Activated CD8-positive, alpha-beta memory T cell treated with anti-CD3 and anti-CD28 coated beads for 24 hours (primary cell): ENCODE measurements around the gene ZNF33A.
"Not testable (repeated sequence)": the region's sequence is repeated elsewhere in the genome, so short reads cannot be mapped to it uniquely, and the experiment has no call there.

Experiments used
- DNase-seq: peaks from one replicate; pipeline ENCODE4 v3.0.0-alpha.2; 2020

Gene ZNF33A

DNA sequence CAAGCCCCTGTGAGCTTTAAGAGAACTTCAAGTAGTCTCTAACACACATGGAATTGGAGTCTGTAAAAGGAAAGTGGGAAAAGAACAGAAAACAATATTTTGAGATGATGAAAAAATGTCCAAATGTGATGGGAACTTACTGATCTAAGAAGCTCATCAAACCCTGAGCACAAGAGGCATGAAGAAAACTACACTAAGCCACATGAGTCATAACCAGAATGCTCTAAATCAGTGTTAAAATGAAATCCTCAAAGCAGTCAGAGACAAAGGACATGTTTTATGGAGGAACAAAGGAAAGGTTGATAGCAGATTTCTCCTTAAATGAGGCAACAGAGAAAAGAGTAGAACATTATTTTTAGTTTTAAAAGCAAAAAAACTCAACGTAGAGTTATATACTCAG lies 37.2 kb downstream of the ZNF33A start:
- no peak for DNase-seq

DNA sequence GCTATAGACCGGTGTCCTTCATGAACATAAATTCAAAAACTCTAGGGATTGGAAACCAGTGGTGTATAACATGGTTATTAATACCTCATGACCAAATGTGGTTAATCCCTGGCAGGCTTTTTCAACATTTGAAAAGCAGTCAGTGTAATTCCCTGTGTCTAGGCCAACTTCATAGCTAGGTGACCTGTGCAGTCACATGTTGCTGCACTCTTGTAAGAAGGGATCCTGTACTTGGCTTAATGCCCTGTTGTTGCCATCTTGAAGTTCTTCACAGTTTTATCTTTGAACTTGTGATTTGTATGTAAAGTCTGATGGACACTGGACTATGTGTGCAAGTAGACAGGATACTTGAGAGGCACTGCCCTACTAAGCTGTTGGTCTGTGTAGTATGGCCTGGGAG lies 39.7 kb downstream of the ZNF33A start:
- no peak for DNase-seq

DNA sequence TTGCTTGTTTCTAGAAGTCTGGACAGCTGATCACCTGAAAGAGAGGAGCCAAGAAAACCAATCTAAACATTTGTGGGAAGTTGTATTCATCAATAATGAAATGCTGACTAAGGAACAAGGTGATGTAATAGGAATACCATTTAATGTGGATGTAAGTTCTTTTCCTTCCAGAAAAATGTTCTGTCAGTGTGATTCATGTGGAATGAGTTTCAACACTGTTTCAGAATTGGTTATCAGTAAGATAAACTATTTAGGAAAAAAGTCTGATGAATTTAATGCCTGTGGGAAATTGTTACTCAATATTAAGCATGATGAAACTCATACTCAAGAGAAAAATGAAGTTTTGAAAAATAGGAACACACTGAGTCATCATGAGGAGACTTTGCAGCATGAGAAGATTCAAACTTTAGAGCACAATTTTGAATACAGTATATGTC lies 43.9 kb downstream of the ZNF33A start:
- no peak for DNase-seq

DNA sequence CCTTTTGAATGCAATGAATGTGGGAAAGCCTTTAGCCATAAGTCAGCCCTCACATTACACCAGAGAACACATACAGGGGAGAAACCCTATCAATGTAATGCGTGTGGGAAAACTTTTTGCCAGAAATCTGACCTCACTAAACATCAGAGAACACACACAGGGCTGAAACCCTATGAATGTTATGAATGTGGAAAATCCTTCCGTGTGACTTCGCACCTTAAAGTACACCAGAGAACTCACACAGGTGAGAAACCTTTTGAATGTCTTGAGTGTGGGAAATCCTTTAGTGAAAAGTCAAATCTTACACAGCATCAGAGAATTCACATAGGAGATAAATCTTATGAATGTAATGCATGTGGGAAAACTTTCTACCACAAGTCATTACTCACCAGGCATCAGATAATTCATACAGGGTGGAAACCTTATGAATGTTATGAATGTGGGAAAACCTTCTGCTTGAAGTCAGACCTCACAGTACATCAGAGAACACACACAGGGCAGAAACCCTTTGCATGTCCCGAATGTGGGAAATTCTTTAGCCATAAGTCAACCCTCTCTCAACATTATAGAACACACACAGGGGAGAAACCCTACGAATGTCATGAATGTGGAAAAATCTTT lies 44.9 kb downstream of the ZNF33A start:
- DNase-seq, result not testable (repeated sequence)

DNA sequence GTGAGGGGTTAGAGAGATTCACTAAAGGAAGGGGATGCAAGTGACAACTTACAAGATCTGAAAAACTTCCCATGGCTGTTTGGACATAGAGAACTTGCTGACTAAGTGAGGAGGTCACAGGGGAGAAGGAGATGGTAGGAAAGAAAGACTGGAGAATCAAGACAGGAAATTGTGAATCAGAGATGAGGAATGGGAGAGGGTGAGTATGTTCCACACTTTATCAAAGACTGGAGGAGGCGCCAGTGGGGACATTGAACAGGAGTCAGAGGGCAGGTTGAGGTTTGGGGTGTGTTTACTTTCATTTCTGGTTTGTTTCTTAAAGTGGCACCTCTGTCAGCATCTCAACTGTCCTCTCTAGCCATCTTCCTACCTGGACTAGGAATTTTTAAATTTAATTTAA lies 59.2 kb downstream of the ZNF33A start:
- DNase-seq, result not testable (repeated sequence)

DNA sequence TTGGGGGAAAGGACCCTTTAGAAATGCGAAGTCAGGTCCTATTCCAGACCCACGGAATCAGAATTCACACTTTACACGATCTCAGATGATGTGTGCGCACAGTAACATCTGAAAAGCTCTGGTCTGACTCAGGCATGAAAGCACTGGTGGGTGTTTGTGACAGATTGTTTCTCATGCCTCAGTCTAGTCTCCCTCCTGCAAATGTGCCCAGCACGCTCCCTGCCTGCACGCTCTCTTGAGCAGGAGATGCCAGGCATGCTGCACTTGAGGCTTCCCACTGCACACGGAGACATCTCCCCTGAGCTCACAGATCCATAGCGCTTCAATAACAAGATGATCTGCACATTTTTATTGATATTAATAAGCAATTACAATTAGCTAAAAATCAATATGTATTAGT lies 60.0 kb downstream of the ZNF33A start:
- DNase-seq, result no peak

DNA sequence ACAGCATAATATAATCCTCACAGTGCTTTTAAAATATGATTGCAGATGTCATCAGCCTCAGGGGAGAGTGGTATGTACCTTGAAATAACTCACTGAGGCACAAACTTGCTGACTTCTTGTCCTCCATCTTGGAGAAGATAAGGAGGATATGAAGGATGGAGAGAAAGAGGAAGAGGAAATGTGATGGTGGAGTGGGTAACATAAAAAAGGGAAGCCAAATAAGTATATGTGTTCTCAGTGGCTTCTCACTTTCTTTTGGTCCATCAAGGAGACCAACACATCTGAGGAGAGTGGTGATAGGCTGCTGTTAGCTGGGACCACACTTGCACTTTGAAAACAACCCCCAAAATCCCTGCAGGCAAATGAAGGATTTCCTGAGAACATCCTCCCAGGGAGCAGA lies 62.1 kb downstream of the ZNF33A start:
- DNase-seq, result no peak

DNA sequence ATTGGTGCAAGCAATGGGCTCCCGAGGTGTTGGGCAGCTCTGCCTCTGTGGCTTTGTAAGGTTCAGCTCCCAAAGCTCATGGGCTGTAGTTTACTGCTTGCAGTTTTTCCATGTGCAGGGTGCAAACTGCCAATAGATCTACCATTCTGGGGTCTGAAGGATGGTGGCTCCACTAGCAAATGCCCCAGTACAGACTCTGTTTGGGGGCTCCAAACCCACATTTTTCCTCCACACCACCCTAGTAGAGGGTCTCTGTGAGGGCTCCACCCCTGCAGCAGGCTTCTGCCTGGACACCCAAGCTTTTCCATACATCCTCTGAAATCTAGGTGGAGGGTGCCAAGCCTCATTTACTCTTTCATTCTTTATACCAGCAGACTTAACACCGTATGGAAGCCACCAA lies 66.2 kb downstream of the ZNF33A start:
- no peak for DNase-seq

DNA sequence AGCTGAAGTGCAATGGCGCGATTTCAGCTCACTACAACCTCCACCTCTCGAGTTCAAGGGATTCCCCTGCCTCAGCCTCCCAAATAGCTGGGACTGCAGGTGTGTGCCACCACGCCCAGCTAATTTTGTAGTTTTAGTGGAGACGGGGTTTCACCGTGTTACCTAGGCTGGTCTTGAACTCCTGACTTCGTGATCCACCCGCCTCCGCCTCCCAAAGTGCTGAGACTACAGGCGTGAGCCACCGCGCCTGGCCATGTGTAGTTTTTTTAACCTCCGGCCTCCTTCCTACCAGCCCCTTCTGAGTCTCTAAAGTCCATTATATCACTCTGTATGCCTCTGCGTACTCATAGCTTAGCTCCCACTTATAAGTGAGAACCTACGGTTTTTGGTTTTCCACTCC lies 82.8 kb downstream of the ZNF33A start:
- not testable (repeated sequence) for DNase-seq

DNA sequence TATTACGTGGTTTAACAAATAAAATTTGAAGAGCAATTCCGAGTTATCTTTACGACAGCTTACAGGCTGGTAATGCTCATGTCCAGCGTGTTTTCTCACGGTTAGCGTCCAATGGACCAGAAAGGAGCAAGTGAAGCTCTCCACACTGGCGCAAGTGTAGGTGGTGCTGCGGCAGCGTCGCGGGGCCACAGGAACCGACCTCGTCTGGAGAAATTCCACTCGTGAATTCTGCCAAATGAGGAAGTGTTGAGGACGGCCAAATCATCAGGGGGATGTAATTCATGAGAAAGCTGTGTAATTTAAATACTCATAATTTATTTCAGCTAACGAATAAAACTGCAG lies 83.3 kb downstream of the ZNF33A start:
- DNase-seq, result no peak

DNA sequence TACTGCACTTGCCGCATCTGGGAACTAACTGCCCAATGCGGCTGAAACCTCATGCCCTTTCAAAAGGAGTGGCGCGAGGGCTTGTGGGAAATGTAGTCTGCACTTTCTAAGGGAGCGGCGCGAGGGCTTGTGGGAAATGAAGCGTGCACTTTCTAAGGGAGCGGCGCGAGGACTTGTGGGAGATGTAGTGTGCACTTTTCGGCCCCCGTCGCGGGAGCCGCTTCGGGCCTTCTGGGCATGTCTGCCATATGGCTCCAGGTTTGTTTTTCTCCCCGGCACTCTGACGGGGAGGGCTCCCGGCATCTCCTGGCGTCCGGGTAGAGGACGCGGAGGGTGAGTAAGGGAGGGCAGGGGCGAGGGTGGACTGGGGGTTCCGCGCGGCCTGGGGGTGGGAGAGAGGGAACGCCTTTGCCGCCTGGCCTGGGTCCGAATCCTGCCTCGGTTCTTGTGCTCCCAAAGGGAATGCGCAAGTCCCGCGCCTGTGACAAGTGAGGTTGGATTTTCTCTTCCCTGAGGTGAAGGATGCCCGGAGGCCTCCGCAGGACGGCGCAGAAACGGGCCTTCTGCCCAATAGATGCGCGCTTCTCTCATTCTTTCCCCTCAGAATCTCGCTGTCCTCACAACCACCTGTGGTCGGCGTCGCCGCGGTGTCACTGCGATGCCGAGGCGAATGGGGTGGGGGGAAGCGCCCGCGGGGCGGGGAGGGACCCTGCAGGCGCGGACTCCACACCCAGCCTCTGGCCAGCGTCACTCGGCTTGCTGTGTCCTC lies 83.9 kb downstream of the ZNF33A start, which contains the start of gene ZNF37A:
Gene ZNF37A (plus strand): TSS at position 180 of the 769 bp plus-strand sequence. CDS start 2,281 bp downstream, outside the sequence.
- DNase-seq, result peak; percentile 92

DNA sequence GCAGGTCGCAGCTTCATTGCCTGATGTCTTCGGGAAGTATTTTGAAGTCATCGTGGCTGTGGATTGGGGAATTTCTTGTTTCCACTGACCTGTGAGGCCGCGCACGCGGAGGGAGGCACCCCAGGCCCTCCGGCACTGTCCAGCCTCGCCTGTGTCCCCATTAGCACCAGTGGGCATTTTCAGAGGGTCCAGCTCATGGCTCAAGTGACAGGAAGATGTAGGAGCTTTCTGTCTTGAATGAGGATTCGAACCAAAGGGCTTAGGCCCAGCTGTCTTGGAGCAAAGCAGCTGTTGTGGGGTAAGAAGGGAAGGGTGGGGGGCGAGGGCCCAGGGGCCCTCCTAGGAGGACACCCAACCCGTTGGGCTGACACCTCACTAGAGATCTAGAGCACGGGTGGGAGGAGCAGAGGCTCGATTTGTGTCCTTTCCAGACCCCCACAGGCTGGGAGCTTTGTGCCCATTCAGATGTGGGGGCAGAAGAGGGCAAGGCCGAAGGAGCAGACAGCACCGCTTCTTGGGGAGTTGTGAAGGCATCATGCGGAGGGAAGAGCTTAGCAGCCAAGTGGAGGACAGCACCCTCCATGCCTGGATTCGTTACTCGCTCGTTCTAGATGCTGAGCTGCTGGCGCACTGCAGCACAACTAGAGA lies 84.6 kb downstream of the ZNF33A start:
- DNase-seq, result no peak

DNA sequence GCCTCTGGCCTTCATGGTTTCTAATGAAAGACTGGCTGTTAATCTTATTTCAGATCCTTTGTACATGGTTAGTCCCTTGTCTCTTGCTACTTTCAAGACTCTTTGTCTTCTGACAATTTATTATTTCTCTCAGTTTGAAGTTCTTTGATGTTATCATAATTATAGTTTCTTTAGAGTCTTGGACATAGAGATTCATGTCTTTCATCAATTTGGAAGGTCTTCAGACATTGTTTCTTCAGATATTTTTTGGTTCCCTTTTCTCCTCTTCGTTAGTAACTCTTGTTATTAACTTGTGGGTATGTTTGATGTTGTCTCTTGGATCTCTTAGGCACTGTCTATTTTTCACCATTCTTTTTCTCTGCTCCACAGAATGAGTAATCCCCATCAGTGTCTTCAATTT lies 92.4 kb downstream of the ZNF33A start:
- no peak for DNase-seq

DNA sequence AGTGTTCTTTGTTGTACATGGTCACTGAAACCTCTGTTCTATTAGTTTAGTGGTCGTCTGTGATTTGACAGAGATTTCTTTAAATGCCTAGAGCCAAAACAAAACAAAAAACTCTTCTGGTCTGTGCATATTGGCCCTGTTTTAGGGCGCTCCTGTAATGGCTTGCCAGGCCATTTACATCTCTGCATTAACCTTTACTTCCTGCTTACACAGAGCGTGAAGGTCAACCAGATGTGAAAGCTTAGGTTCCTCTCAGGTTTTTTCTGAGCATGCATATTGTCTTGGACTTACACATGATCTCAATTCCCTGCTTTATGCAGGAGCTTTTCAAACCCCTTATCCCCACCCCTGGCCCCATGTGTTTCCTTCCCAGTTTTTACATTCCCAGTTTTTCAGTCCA lies 93.3 kb downstream of the ZNF33A start:
- no peak for DNase-seq

DNA sequence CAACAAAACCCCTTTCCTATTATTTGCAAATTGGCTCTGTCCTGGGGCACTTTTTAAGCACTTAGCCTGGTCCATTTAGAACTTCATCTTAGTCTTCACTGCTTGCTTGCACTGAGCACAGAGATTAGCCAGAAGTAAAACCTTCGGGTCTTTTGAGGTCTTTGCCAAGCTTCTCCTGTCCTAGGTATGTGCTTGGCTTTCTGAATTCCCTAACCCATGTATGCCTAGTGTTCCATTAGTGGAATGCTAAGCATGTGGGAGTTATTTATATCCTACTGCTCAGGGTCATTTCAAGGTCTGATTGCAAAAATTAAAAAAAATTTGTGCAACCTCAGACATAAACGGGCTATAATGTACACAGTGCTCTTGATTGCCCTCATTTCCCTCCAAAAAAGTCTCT lies 101.7 kb downstream of the ZNF33A start:
- no peak for DNase-seq
